B cell (primary cell): ENCODE data around the gene REL. TPM values are rescaled to one million over a fixed set of nuclear protein-coding genes. Genes with fewer than 3 reads are reported as not detected.

Experiments
- ATAC-seq: fragments of 200-7000 bp; cut with Tn5 transposase; one replicate; pipeline ENCODE4 v1.10.0; 2021; ENCODE audit warnings: low read depth, mild to moderate bottlenecking, moderate number of reproducible peaks, moderate library complexity
- CTCF ChIA-PET: fragments of 350-600 bp; sonication (Branson Sonifier 250); formaldehyde crosslinking; loops from one replicate; lab custom pipeline; 2021; ENCODE audit warnings: antibody characterized with exemption, inconsistent platforms; lab: Charles Lee
- POLR2A ChIA-PET: fragments of 350-600 bp; sonication (Branson Sonifier 250); formaldehyde crosslinking; loops from one replicate; lab custom pipeline; 2021; ENCODE audit warnings: antibody characterized with exemption; lab: Charles Lee
- DNase-seq: peaks from one replicate; pipeline ENCODE4 v3.0.0; 2013
- H2AFZ ChIP-seq: 2 replicates; pipeline ENCODE4 v1.6.1; 2012; ENCODE audit warnings: mild to moderate bottlenecking, low read depth, low read length; ENCODE audit not compliant: insufficient read depth, poor library complexity, severe bottlenecking
- H3K27ac ChIP-seq, 2 donors: 1 replicate in 1 of 2; 2 replicates in 1 of 2; pipeline ENCODE4 v1.5.1; 2012 to 2013; ENCODE audit warnings: low read length in 2 of 2, mild to moderate bottlenecking in 2 of 2, moderate library complexity in 1 of 2
- H3K27me3 ChIP-seq, 4 experiments: fragments of 200-600 bp in 1 of 4; sonication (generic) in 1 of 4; replicated peaks in 1 of 4; 1 replicate in 2 of 4; 2 replicates in 2 of 4; pipeline versions ENCODE4 v1.6.1 to v1.7.0; 2013 to 2016; ENCODE audit warnings: low read length in 3 of 4, mild to moderate bottlenecking in 2 of 4, mixed read lengths in 1 of 4, moderate library complexity in 1 of 4; ENCODE audit not compliant: insufficient read depth in 4 of 4, control insufficient read depth in 3 of 4; ENCODE audit errors: control extremely low read depth in 1 of 4
- H3K36me3 ChIP-seq, 2 experiments: replicated peaks in 1 of 2; 1 replicate in 1 of 2; 2 replicates in 1 of 2; pipeline versions ENCODE4 v1.6.1 to v1.7.1; 2013; ENCODE audit warnings: low read length in 1 of 2; ENCODE audit not compliant: insufficient read depth in 2 of 2, control insufficient read depth in 1 of 2; ENCODE audit errors: control extremely low read depth in 1 of 2, extremely low read depth in 1 of 2
- H3K4me1 ChIP-seq, 2 donors: fragments of 200-600 bp in 1 of 2; sonication (generic) in 1 of 2; 1 replicate in 1 of 2; 2 replicates in 1 of 2; pipeline versions ENCODE4 v1.5.1 to v1.6.1; 2013 to 2017; ENCODE audit warnings: low read length in 2 of 2; ENCODE audit not compliant: control insufficient read depth in 2 of 2, insufficient read depth in 2 of 2
- H3K4me2 ChIP-seq: replicated peaks from 2 replicates; pipeline ENCODE3; 2012; ENCODE audit warnings: mild to moderate bottlenecking, low read depth, low read length; ENCODE audit not compliant: poor library complexity, severe bottlenecking
- H3K4me3 ChIP-seq, 5 experiments: fragments of 200-600 bp in 1 of 5; sonication (generic) in 1 of 5; 1 replicate in 3 of 5; 2 replicates in 2 of 5; pipeline versions ENCODE4 v1.5.1 to v1.7.0; 2011 to 2016; ENCODE audit warnings: low read length in 4 of 5, mild to moderate bottlenecking in 4 of 5, low read depth in 2 of 5, control low read depth in 1 of 5, moderate library complexity in 1 of 5; ENCODE audit not compliant: insufficient read depth in 1 of 5; ENCODE audit errors: control extremely low read depth in 1 of 5, extremely low read depth in 1 of 5
- H3K79me2 ChIP-seq: fragments of 200-600 bp; sonication (generic); one replicate; pipeline ENCODE4 v1.6.0; 2016; ENCODE audit warnings: low read length; ENCODE audit not compliant: control insufficient read depth, insufficient read depth
- H3K9ac ChIP-seq: fragments of 200-600 bp; sonication (generic); 2 replicates; pipeline ENCODE4 v1.6.1; 2017; ENCODE audit warnings: mild to moderate bottlenecking, low read length, moderate library complexity
- H3K9me3 ChIP-seq, 3 donors: one replicate each; pipeline versions ENCODE4 v1.6.1 to v1.7.1; 2013; ENCODE audit warnings: low read length in 2 of 3; ENCODE audit not compliant: control insufficient read depth in 2 of 3, insufficient read depth in 1 of 3; ENCODE audit errors: control extremely low read depth in 1 of 3
- H4K20me1 ChIP-seq: 2 replicates; pipeline ENCODE4 v1.6.0; 2012; ENCODE audit warnings: mild to moderate bottlenecking, low read length; ENCODE audit not compliant: insufficient read depth, control insufficient read depth, poor library complexity, severe bottlenecking
- H3K27ac Mint-ChIP-seq: one replicate; pipeline ENCODE4 v1.8.0; 2021; ENCODE audit warnings: mixed read lengths
- H3K27me3 Mint-ChIP-seq: one replicate; pipeline ENCODE4 v1.8.0; 2021; ENCODE audit warnings: mixed read lengths
- H3K4me1 Mint-ChIP-seq: one replicate; pipeline ENCODE4 v1.8.0; 2021; ENCODE audit warnings: mixed read lengths
- H3K4me3 Mint-ChIP-seq: one replicate; pipeline ENCODE4 v1.8.0; 2021; ENCODE audit warnings: mixed read lengths
- H3K9me3 Mint-ChIP-seq: one replicate; pipeline ENCODE4 v1.8.0; 2022; ENCODE audit warnings: mixed read lengths; ENCODE audit not compliant: insufficient read depth
- CTCF ChIP-seq: fragments of 200-600 bp; IDR thresholded peaks from one replicate; pipeline ENCODE4 v1.8.0; 2022; ENCODE audit warnings: antibody characterized with exemption, mild to moderate bottlenecking
- EZH2 ChIP-seq: IDR thresholded peaks from 2 replicates; pipeline ENCODE4 v1.6.1; 2012; ENCODE audit warnings: borderline replicate concordance, low read depth, mild to moderate bottlenecking, moderate library complexity, low read length; ENCODE audit not compliant: insufficient read depth, poor library complexity, severe bottlenecking
- WGBS: methylation state at CpG from one replicate; pipeline ENCODE4 v1.1.5; 2013; ENCODE audit warnings: missing lambda C conversion rate; ENCODE audit not compliant: insufficient coverage; 5-methylcytosine and 5-hydroxymethylcytosine counted together
- intact Hi-C: fragments of 100-400 bp; cut with micrococcal nuclease; formaldehyde crosslinking; loops from one replicate; pipeline ENCODE4 v1.10.0; 2022
- polyA plus RNA-seq: library from polyadenylated mRNA; depleted of rRNA; stranded (reverse); fragments of >200 nt; gene quantifications from 2 replicates; pipeline ENCODE4 v1.2.3, GENCODE V29; 2012
- total RNA-seq, 2 donors: library from RNA; stranded (reverse); fragments of 120-200 nt in 1 of 2; gene quantifications; 1 replicate in 1 of 2; 2 replicates in 1 of 2; pipeline versions ENCODE4 v1.2.3 to v1.2.4, GENCODE V29; 2013 to 2022

Gene REL
- total and polyA plus RNA-seq, 2 donors (not counting 1 experiment from before 2014, with no cell fraction given), result 27.9 to 283 TPM

DNA sequence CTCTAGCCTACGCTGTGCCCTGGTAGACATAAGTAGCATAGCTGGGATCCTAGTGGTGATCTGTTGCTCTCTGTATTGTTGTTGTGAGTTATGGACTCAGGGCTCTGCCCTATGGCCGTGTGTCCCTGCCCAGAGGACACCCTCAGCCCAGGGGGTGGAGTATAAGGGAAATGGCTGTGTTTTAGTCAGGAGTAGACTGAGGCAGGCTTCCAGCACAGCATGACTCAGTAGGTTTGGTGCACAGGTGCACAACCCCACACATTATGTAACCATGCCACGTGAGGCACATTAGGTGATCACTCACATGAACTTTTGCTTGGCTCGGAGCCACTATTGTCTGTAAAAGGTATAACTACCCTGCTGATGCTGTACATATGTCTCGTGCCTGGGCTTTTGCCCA lies 76.3 kb downstream of the REL start:
- ATAC-seq (no peak), DNase-seq (no peak)
- Histone ChIP-seq H3K4me2 (no peak overlapping the region), H3K9ac (no peak overlapping the region), H3K4me3 (no peak overlapping the region), H3K36me3 (peaks cover 3 to 23% of the 10 kb centered on the region in 2 experiments), H3K4me1 (no peaks in the 10 kb centered on the region), H2AFZ (no peak overlapping the region), H3K9me3 (peaks cover 0 to 1% (median 0%) of the 10 kb centered on the region in 3 donors), H3K27me3 (no peaks in the 10 kb centered on the region), H4K20me1 (no peaks in the 10 kb centered on the region), H3K79me2 (no peaks in the 10 kb centered on the region), H3K27ac (no peak overlapping the region)
- 100% methylated on average over 5 of the region's 5 CpGs for WGBS
- POLR2A ChIA-PET, result interaction anchor here (1.1 kb wide), 1 partner anchor 8 kb away, joined by 3 read pairs; no protein-coding TSS in a partner anchor
- no peaks in the 10 kb centered on the region for H3K9me3 Mint-ChIP-seq
- H3K4me3 Mint-ChIP-seq, result no peak overlapping the region
- TF ChIP-seq CTCF (no peak), EZH2 (no peak)
- intact Hi-C loops, result no loop called here
- peaks cover 2% of the 10 kb centered on the region for H3K4me1 Mint-ChIP-seq
- CTCF ChIA-PET, result interaction anchor here (1.3 kb wide), 1 partner anchor 40 kb away, joined by 4 read pairs; no protein-coding TSS in a partner anchor
- H3K27ac Mint-ChIP-seq, result peak overlapping the region; percentile 26
- H3K27me3 Mint-ChIP-seq, result no peaks in the 10 kb centered on the region

DNA sequence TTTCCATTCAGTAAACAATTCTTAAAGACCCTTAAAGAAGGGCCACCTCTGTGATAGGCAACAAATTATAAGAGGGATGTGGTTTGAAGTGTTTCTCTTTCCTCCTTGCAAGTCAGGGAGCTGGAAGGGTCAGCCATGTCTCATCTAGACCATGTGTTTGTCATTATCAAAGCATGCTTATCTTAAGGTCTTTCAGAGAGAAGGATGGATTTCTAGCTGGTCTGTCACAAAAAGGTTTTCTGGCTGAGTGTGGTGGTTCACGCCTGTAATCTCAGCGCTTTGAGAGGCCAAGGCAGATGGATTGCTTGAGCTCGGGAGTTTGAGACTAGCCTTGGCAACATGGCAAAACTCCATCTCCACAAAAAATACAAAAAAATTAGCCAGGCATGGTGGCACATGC lies 77.0 kb downstream of the REL start:
- H4K20me1 ChIP-seq, result no peaks in the 10 kb centered on the region
- H3K36me3 ChIP-seq, result peaks cover 3 to 21% of the 10 kb centered on the region in 2 experiments
- H2AFZ ChIP-seq, result no peak overlapping the region
- Mint-ChIP-seq H3K4me3 (no peak overlapping the region), H3K4me1 (peaks cover 9% of the 10 kb centered on the region), H3K27ac (no peak overlapping the region), H3K27me3 (no peaks in the 10 kb centered on the region), H3K9me3 (no peaks in the 10 kb centered on the region)
- intact Hi-C loops, result no loop called here
- no peak overlapping the region for H3K4me2 ChIP-seq
- CTCF ChIA-PET, result interaction anchor here (1.2 kb wide), 1 partner anchor 41 kb away, joined by 4 read pairs; no protein-coding TSS in a partner anchor
- WGBS, result 100% methylated on average over 1 of the region's 3 CpGs
- no peak overlapping the region for H3K4me3 ChIP-seq
- no peaks in the 10 kb centered on the region for H3K79me2 ChIP-seq
- POLR2A ChIA-PET, result interaction anchor here (0.7 kb wide), 1 partner anchor 13 kb away, joined by 4 read pairs; no protein-coding TSS in a partner anchor
- no peak for ATAC-seq
- H3K9me3 ChIP-seq, result no peaks in the 10 kb centered on the region
- no peaks in the 10 kb centered on the region for H3K27me3 ChIP-seq
- TF ChIP-seq CTCF (no peak), EZH2 (no peak)
- no peak overlapping the region for H3K9ac ChIP-seq
- no peaks in the 10 kb centered on the region for H3K4me1 ChIP-seq
- H3K27ac ChIP-seq, result no peak overlapping the region
- DNase-seq, result no peak
